Gastroesophageal sphincter (tissue), 4 donors: ENCODE measurements around the gene ISYNA1. TPM values are rescaled to one million over a fixed set of nuclear protein-coding genes. Genes with fewer than 3 reads are reported as not detected.

Experiments used
- ATAC-seq: fragments of 150-250 bp; one replicate; pipeline ENCODE4 v1.9.1; 2016; ENCODE audit warnings: mild to moderate bottlenecking, moderate library complexity
- H3K27ac ChIP-seq, 4 donors: fragments of 200-600 bp; sonication (generic) in 3 of 4; 1 replicate in 3 of 4; 2 replicates in 1 of 4; pipeline ENCODE4 v1.5.1; 2016 to 2019
- H3K27me3 ChIP-seq: fragments of 200-600 bp; sonication (generic); one replicate; pipeline ENCODE4 v1.5.1; 2019
- H3K36me3 ChIP-seq, 2 donors: fragments of 200-600 bp; sonication (generic); one replicate each; pipeline ENCODE4 v1.5.1; 2019; ENCODE audit warnings: control low read depth in 1 of 2
- H3K4me1 ChIP-seq, 3 donors: fragments of 200-600 bp; sonication (generic); 1 replicate in 2 of 3; 2 replicates in 1 of 3; pipeline ENCODE4 v1.5.1; 2016 to 2019; ENCODE audit warnings: control low read depth in 2 of 3
- H3K4me3 ChIP-seq, 2 donors: fragments of 200-600 bp; sonication (generic); one replicate each; pipeline ENCODE4 v1.5.1; 2019; ENCODE audit warnings: mild to moderate bottlenecking in 1 of 2, moderate library complexity in 1 of 2
- H3K9me3 ChIP-seq, 3 donors: fragments of 200-600 bp; sonication (generic); one replicate each; pipeline ENCODE4 v1.5.1; 2017 to 2019; ENCODE audit warnings: control low read depth in 2 of 3
- EP300 ChIP-seq: sonication (generic); formaldehyde crosslinking; IDR thresholded peaks from one replicate; pipeline ENCODE4 v1.6.1; 2017; ENCODE audit warnings: antibody characterized with exemption, mild to moderate bottlenecking
- POLR2A ChIP-seq, 2 donors: fragments of 450-650 bp; IDR thresholded peaks; one replicate each; pipeline ENCODE4 v1.6.1; 2017; ENCODE audit warnings: antibody characterized with exemption in 2 of 2, mild to moderate bottlenecking in 2 of 2, moderate library complexity in 1 of 2
- POLR2AphosphoS5 ChIP-seq: sonication (generic); formaldehyde crosslinking; IDR thresholded peaks from one replicate; pipeline ENCODE4 v1.6.1; 2017; ENCODE audit warnings: antibody characterized with exemption
- WGBS, 2 donors: methylation state at CpG; one replicate each; pipeline ENCODE4 v1.1.5; 2018; ENCODE audit warnings: low coverage in 1 of 2; 5-methylcytosine and 5-hydroxymethylcytosine counted together
- total RNA-seq, 4 donors: library from RNA; depleted of rRNA; stranded (reverse); fragments of >200 nt; gene quantifications; one replicate each; pipeline ENCODE4 v1.1.0, GENCODE V29; 2016
- TF ChIP-seq, protein P1 (sequence below), 4 experiments: fragments of 200-600 bp in 2 of 4; fragments of 450-650 bp in 2 of 4; sonication (generic) in 1 of 4; IDR thresholded peaks; one replicate each; pipeline ENCODE4 v1.5.1; 2017 to 2019; ENCODE audit warnings: antibody characterized with exemption in 4 of 4, mild to moderate bottlenecking in 2 of 4, moderate library complexity in 2 of 4

The ISYNA1 gene
- total RNA-seq, 4 donors from 2014 or later: 15.2 to 31.6 (median 19.8) TPM

DNA sequence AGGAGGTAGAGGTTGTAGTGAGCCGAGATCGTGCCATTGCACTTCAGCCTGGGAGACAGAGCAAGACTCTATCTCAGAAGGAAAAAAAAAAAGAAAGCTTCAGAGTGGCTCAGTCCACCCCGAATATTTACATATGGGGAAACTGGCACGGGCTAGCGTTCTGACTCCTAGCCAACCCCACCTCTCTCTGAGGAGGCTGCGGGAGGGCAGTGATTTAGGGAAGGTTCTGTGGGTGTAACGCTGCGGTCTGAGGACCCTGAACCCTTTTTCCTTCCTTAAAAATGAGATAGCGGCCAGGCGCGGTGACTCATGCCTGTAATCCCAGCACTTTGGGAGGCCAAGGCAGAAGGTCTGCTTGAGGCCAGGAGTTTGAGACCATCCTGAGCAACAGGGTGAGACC is 45.5 kb downstream of the ISYNA1 start:
- TF ChIP-seq POLR2AphosphoS5 (no peak), EP300 (no peak), POLR2A (IDR thresholded peaks at IDR 0.05) (no peak)
- TF ChIP-seq, protein P1, sequence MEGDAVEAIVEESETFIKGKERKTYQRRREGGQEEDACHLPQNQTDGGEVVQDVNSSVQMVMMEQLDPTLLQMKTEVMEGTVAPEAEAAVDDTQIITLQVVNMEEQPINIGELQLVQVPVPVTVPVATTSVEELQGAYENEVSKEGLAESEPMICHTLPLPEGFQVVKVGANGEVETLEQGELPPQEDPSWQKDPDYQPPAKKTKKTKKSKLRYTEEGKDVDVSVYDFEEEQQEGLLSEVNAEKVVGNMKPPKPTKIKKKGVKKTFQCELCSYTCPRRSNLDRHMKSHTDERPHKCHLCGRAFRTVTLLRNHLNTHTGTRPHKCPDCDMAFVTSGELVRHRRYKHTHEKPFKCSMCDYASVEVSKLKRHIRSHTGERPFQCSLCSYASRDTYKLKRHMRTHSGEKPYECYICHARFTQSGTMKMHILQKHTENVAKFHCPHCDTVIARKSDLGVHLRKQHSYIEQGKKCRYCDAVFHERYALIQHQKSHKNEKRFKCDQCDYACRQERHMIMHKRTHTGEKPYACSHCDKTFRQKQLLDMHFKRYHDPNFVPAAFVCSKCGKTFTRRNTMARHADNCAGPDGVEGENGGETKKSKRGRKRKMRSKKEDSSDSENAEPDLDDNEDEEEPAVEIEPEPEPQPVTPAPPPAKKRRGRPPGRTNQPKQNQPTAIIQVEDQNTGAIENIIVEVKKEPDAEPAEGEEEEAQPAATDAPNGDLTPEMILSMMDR (IDR thresholded peaks at IDR 0.05): no peak
- ATAC-seq: peak; percentile 41
- Histone ChIP-seq H3K36me3 (no peaks in the 10 kb centered on the region), H3K4me3 (no peak overlapping the region), H3K27me3 (peaks cover 21% of the 10 kb centered on the region), H3K9me3 (no peaks in the 10 kb centered on the region), H3K27ac (no peak overlapping the region), H3K4me1 (peaks cover 0 to 20% (median 4%) of the 10 kb centered on the region in 3 donors)
- 42 to 68% methylated on average over 5 to 7 of the region's 11 CpGs for WGBS, 2 donors

DNA sequence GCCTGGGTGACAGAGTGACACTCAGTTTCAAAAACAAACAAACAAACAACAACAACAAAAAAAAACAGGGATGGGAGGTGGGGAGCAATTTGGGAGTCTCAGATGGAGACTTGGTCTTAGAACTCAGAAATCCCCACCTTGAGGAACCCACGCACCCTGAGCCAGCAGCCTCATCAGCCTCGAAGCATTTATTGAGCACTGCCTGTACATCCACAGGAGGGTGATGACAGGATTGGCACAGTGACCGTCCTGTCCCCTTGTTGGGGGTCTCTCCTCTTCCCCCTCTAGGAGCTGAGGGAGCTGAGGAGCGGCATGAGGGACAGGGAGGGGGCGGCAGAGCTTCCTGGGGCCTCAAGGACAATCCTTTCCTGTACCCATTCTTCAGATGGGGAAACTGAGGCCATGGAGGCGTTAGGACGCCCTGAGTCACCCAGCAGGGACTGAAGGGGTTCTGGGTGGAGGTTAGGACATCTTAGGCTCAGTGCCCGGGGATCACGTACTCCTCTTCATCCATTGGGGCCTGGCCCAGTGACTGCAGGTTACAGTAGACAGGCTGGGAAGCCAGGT is 46.3 kb downstream of the ISYNA1 start:
- TF ChIP-seq EP300 (no peak), POLR2A (IDR thresholded peaks at IDR 0.05) (no peak), POLR2AphosphoS5 (no peak)
- TF ChIP-seq, protein P1 (IDR thresholded peaks at IDR 0.05): no peak
- H3K4me1 ChIP-seq: peaks cover 0 to 15% (median 4%) of the 10 kb centered on the region in 3 donors
- no peak overlapping the region for H3K27ac ChIP-seq
- H3K27me3 ChIP-seq: peaks cover 18% of the 10 kb centered on the region
- H3K9me3 ChIP-seq: no peaks in the 10 kb centered on the region
- 83 to 100% methylated on average over 1 to 3 of the region's 9 CpGs for WGBS, 2 donors
- no peak for ATAC-seq
- no peaks in the 10 kb centered on the region for H3K36me3 ChIP-seq
- H3K4me3 ChIP-seq: no peak overlapping the region

DNA sequence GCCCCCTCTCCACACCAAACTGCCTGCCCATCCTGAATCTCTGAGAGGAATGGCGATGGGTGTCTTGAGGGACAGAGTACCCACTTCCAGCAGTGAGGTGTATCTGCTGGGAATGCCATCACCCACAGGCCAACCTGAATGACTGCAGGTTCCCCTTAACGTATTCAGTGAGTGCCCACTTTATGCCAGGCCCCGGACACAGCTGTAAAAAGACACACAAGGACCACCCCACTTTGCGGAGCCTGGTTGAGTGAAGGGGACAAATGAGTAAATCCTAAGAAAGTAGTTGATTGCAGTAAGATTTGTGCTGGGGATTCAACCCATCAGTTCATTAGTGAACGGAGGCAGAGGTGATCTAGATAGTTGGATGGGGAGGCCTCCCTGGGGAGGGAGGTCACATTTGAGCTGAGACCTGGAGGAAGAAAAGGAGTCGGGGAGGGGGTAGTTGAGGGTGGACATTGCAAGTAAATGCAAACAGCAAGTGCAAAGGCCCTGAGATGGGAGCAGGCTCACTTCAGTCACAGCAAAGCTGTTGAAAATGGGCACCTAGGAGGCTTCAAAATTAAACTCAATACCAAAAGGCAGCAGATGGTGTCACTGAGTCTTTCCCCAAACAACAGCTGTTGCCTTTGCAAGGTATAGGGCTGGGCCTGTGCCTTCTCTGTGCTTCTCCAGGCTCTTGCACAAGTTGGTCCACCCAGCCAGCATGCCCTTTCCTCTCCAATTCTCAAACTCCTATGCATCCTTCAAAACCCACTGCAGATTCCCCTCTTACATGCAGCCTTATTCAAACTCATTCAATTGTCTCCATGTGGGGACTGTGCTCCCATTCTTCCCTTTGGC is 47.6 kb downstream of the ISYNA1 start:
- Histone ChIP-seq H3K27ac (no peak overlapping the region), H3K36me3 (no peaks in the 10 kb centered on the region), H3K27me3 (peaks cover 18% of the 10 kb centered on the region), H3K4me3 (no peak overlapping the region), H3K4me1 (peaks cover 0 to 27% (median 7%) of the 10 kb centered on the region in 3 donors), H3K9me3 (no peaks in the 10 kb centered on the region)
- TF ChIP-seq EP300 (no peak), POLR2A (IDR thresholded peaks at IDR 0.05) (no peak), POLR2AphosphoS5 (no peak)
- TF ChIP-seq, protein P1 (IDR thresholded peaks at IDR 0.05): no peak
- WGBS, 2 donors: 87 to 89% methylated on average over 4 to 6 of the region's 6 CpGs
- no peak for ATAC-seq

DNA sequence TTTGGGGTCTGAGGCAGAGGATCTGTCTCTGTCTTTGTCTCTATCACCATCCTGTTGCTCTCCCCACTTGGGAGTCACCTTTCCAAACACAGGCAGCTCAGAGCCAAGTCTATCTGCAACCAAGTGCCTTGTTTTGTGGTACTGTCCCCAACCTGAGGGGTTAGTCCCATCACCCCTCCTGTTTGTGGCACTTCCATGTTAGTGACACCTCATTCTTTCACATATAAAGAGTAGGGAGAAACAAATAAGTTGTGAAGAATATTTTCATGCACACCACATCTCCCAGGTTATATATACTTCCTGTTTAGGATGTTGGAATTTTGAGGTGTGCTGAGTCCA is 48.2 kb downstream of the ISYNA1 start:
- Histone ChIP-seq H3K27ac (no peak overlapping the region), H3K4me3 (no peak overlapping the region), H3K4me1 (peaks cover 0 to 27% (median 7%) of the 10 kb centered on the region in 3 donors), H3K36me3 (no peaks in the 10 kb centered on the region), H3K9me3 (no peaks in the 10 kb centered on the region), H3K27me3 (peaks cover 24% of the 10 kb centered on the region)
- ATAC-seq: no peak
- TF ChIP-seq, protein P1 (IDR thresholded peaks at IDR 0.05): no peak
- TF ChIP-seq POLR2AphosphoS5: no peak
